A673 (cell line): Measurements from ENCODE around the gene SORD.
"Not testable (repeated sequence)": the region's sequence is repeated elsewhere in the genome, so short reads cannot be mapped to it uniquely, and the experiment has no call there.

Experiments used
- CTCF ChIP-seq: fragments of 300-800, 200-600 bp; sonication (generic); conservative IDR thresholded peaks from 2 replicates; pipeline ENCODE4 v1.5.1; 2017; ENCODE audit warnings: low read depth, mild to moderate bottlenecking, antibody characterized with exemption, low read length, moderate library complexity, mixed read lengths
- EZH2 ChIP-seq: fragments of 200-600 bp; sonication (generic); IDR thresholded peaks from 2 replicates; pipeline ENCODE4 v1.6.1; 2017; ENCODE audit warnings: borderline replicate concordance, low read depth, mild to moderate bottlenecking, mixed read lengths, antibody characterized with exemption, low read length; ENCODE audit not compliant: poor library complexity, severe bottlenecking

GRCh38 chr15:45020901-45021259 lies 2.1 kb upstream of the SORD start:
- not testable (repeated sequence) for TF ChIP-seq CTCF, EZH2
